GM23248 (cell line): ENCODE measurements around the gene SGCA. TPM values are rescaled to one million over a fixed set of nuclear protein-coding genes. Genes with fewer than 3 reads are reported as not detected.
A peak's percentile ranks its signal among the peaks of the same experiment; 100 is the strongest.

Experiments used
- DNase-seq: peaks from one replicate; pipeline ENCODE4 v3.0.0-alpha.2; 2015
- H2AFZ ChIP-seq: fragments of 200-600 bp; sonication (generic); 2 replicates; pipeline ENCODE4 v1.6.1; 2016; ENCODE audit warnings: antibody characterized with exemption
- H3F3A ChIP-seq: fragments of 200-600 bp; sonication (generic); 2 replicates; pipeline ENCODE4 v1.6.1; 2016; ENCODE audit warnings: mild to moderate bottlenecking, antibody characterized with exemption, mixed run types; ENCODE audit not compliant: insufficient read depth
- H3K27ac ChIP-seq: fragments of 200-600 bp; sonication (generic); 2 replicates; pipeline ENCODE4 v1.5.1; 2016; ENCODE audit warnings: mild to moderate bottlenecking
- H3K27me3 ChIP-seq: fragments of 200-600 bp; sonication (generic); replicated peaks from 2 replicates; pipeline ENCODE4 v1.6.1; 2016; ENCODE audit warnings: mild to moderate bottlenecking; ENCODE audit not compliant: insufficient read depth
- H3K36me3 ChIP-seq: fragments of 200-600 bp; sonication (generic); 2 replicates; pipeline ENCODE4 v1.6.1; 2016; ENCODE audit warnings: low read depth, mild to moderate bottlenecking
- H3K4me1 ChIP-seq: fragments of 200-600 bp; sonication (generic); 2 replicates; pipeline ENCODE4 v1.6.1; 2016; ENCODE audit warnings: mild to moderate bottlenecking; ENCODE audit not compliant: insufficient read depth
- H3K4me2 ChIP-seq: fragments of 200-600 bp; sonication (generic); one replicate; pipeline ENCODE4 v1.6.1; 2016; ENCODE audit warnings: mild to moderate bottlenecking; ENCODE audit not compliant: unreplicated experiment
- H3K4me3 ChIP-seq: fragments of 200-600 bp; sonication (generic); 2 replicates; pipeline ENCODE4 v1.5.1; 2016; ENCODE audit warnings: mild to moderate bottlenecking
- H3K79me2 ChIP-seq: fragments of 200-600 bp; sonication (generic); 2 replicates; pipeline ENCODE4 v1.6.1; 2016; ENCODE audit warnings: mild to moderate bottlenecking; ENCODE audit not compliant: insufficient read depth
- H3K9ac ChIP-seq: fragments of 200-600 bp; sonication (generic); 2 replicates; pipeline ENCODE4 v1.6.1; 2016; ENCODE audit warnings: mild to moderate bottlenecking
- H3K9me2 ChIP-seq: fragments of 200-600 bp; sonication (generic); 2 replicates; pipeline ENCODE4 v1.6.1; 2016; ENCODE audit warnings: mixed run types, mild to moderate bottlenecking, moderate library complexity; ENCODE audit not compliant: insufficient read depth
- H3K9me3 ChIP-seq: fragments of 200-600 bp; sonication (generic); one replicate; pipeline ENCODE4 v1.6.1; 2017; ENCODE audit warnings: low read depth
- H4K20me1 ChIP-seq: fragments of 200-600 bp; sonication (generic); 2 replicates; pipeline ENCODE4 v1.6.0; 2016; ENCODE audit not compliant: insufficient read depth
- EZH2 ChIP-seq: fragments of 200-600 bp; sonication (generic); IDR thresholded peaks from 2 replicates; pipeline ENCODE4 v1.6.1; 2018; ENCODE audit warnings: antibody characterized with exemption, mild to moderate bottlenecking; ENCODE audit not compliant: insufficient read depth, poor library complexity, severe bottlenecking
- EZH2phosphoT487 ChIP-seq: fragments of 200-600 bp; sonication (generic); IDR thresholded peaks from 2 replicates; pipeline ENCODE4 v1.6.1; 2018; ENCODE audit warnings: antibody characterized with exemption, moderate library complexity, mild to moderate bottlenecking, low read depth; ENCODE audit not compliant: insufficient read depth
- WGBS, 2 experiments: methylation state at CpG; one replicate each; pipeline ENCODE4 v1.1.6; 2015 to 2017; ENCODE audit warnings: low lambda C conversion rate in 2 of 2, low coverage in 1 of 2; ENCODE audit errors: missing lambda C conversion rate in 2 of 2; 5-methylcytosine and 5-hydroxymethylcytosine counted together
- in situ Hi-C: fragments of 300-500 bp; cut with MboI; formaldehyde crosslinking; loops from 2 replicates; pipeline ENCODE4 v1.15.0; 2020
- polyA plus RNA-seq: library from polyadenylated mRNA; unstranded; fragments of >200 nt; fragmentation: Nextera tagmentation; extraction: Ambion mirVana; gene quantifications from 2 replicates; pipeline ENCODE4 v1.2.1, GENCODE V29; 2016
- total RNA-seq: library from RNA; depleted of rRNA; stranded (reverse); fragments of >200 nt; shearing (Covaris generic); gene quantifications from 2 replicates; pipeline ENCODE4 v1.2.3, GENCODE V29; 2014

The SGCA gene
- total and polyA plus RNA-seq, 2 experiments from 2014 or later = 1.8 TPM; not detected in 1

DNA sequence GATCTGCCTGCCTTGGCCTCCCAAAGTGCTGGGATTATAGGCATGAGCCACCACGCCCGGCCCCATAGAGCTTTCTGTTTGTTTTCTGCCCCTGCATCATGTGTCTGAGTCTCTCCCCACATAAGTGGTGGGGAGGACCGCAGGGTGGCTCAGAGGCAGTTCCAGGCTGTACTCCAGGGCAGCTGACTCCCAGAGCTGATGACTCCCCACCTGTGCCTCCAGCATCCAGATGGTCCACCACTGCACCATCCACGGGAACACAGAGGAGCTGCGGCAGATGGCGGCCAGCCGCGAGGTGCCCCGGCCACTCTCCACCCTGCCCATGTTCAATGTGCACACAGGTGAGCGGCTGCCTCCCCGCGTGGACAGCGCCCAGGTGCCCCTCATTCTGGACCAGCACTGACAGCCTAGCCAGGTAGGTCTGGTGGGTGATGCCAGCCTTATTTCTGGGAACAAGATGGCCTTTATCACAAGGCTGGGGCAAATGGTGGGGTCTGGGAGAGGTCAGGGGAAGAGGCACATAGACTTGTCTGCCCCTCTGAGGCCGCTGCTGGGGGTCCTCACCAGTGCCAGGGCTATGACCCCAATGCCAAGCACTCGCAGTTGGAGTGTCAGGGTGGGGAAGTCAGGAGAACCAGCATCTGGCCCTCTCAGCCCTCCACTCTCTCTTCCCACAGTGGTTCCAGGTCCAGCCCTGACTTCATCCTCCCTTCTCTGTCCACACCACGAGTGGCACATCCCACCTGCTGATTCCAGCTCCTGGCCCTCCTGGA, 9.4 kb downstream of the SGCA start:
- Histone ChIP-seq H4K20me1 (no peaks in the 10 kb centered on the region), H3K27ac (peak overlapping the region; percentile 100), H3K9ac (peak overlapping the region; percentile 100; the same call in 1 of the 2 replicates), H2AFZ (no peak overlapping the region), H3K4me1 (peaks cover 55% of the 10 kb centered on the region), H3K4me2 (no peak overlapping the region), H3K4me3 (no peak overlapping the region), H3K9me2 (no peaks in the 10 kb centered on the region), H3K36me3 (no peaks in the 10 kb centered on the region), H3K27me3 (no peaks in the 10 kb centered on the region), H3K9me3 (no peaks in the 10 kb centered on the region), H3F3A (peaks cover 53% of the 10 kb centered on the region), H3K79me2 (no peaks in the 10 kb centered on the region)
- peak; percentile 53 for DNase-seq
- TF ChIP-seq EZH2 (no peak), EZH2phosphoT487 (no peak)
- 87 to 89% methylated on average over 13 to 16 of the region's 16 CpGs for WGBS, 2 experiments
- in situ Hi-C loops = no loop called here

GRCh38 chr17:50176559-50177357, 11.0 kb downstream of the SGCA start:
- in situ Hi-C loops = no loop called here

GRCh38 chr17:50177476-50177875, 11.7 kb downstream of the SGCA start:
- no peaks in the 10 kb centered on the region for H3K9me2 ChIP-seq
- H3K9ac ChIP-seq = peak overlapping the region; percentile 100
- H3K36me3 ChIP-seq = no peaks in the 10 kb centered on the region
- H3K9me3 ChIP-seq = no peaks in the 10 kb centered on the region
- H3K4me2 ChIP-seq = peak overlapping the region; percentile 19
- H3K27me3 ChIP-seq = no peaks in the 10 kb centered on the region
- in situ Hi-C loops = no loop called here
- no peak overlapping the region for H2AFZ ChIP-seq
- H3K27ac ChIP-seq = peak overlapping the region; percentile 100
- DNase-seq = peak; percentile 49
- no peak overlapping the region for H3K4me3 ChIP-seq
- TF ChIP-seq EZH2phosphoT487 = no peak
- no peak for TF ChIP-seq EZH2
- H3F3A ChIP-seq = peaks cover 73% of the 10 kb centered on the region
- H4K20me1 ChIP-seq = no peaks in the 10 kb centered on the region
- peaks cover 55% of the 10 kb centered on the region for H3K4me1 ChIP-seq
- H3K79me2 ChIP-seq = no peaks in the 10 kb centered on the region
- WGBS, 2 experiments = 75 to 83% methylated on average over 10 of the region's 10 CpGs

More at GRCh38 chr17:50176559-50177357, 11.0 kb downstream of the SGCA start:
- no peaks in the 10 kb centered on the region for H3K36me3 ChIP-seq
- no peaks in the 10 kb centered on the region for H3K79me2 ChIP-seq
- H3K27ac ChIP-seq = peak overlapping the region; percentile 100
- H3K9me3 ChIP-seq = no peaks in the 10 kb centered on the region
- no peak overlapping the region for H3K4me2 ChIP-seq
- H2AFZ ChIP-seq = no peak overlapping the region
- 84 to 86% methylated on average over 20 of the region's 20 CpGs for WGBS, 2 experiments
- no peaks in the 10 kb centered on the region for H3K9me2 ChIP-seq
- peak; percentile 41 for DNase-seq
- no peaks in the 10 kb centered on the region for H3K27me3 ChIP-seq
- peak overlapping the region; percentile 100 for H3K9ac ChIP-seq
- H3K4me3 ChIP-seq = no peak overlapping the region
- no peaks in the 10 kb centered on the region for H4K20me1 ChIP-seq
- peaks cover 67% of the 10 kb centered on the region for H3F3A ChIP-seq
- no peak for TF ChIP-seq EZH2
- TF ChIP-seq EZH2phosphoT487 = no peak
- H3K4me1 ChIP-seq = peaks cover 55% of the 10 kb centered on the region

DNA sequence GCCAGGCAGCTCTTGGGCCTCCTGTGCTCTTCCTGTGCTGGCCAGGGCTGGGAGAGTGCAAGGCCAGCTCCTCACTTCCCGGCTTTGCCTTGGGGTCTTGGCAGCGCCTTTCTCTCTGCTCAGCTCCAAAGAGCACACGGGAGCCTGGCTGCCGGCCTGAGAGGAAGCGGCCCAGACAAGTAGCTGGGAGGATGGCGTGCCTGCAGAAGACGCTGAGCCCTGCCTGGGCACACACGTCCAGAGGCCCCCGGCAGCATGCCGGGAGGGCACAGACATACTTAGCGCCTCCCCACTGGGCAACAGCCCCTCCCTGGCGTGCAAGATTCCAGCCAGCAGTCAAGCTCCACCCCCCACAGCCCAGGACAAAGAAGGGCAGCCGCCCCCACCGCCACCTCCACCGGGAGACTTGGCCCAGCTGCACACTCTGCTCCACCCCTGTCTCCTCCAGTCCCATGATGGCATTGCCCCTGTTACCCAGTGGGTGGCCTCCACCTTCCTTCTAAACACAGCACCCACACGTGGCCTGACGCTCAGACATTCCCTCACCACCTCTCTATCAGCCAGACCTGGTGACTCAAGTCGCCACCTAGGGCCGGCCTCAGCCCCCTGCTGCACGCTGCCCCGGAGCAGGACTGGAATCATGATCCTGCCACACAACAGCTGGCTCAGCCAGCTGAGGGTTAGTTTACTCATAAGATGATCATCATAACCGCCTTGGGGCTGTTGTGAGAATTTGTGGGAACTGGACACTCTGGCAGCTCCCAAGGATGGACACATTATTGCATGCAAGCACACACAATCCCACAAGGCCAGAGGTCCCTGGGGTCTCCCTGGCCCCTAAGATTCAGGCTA, 12.4 kb downstream of the SGCA start:
- H3K4me2 ChIP-seq = peak overlapping the region; percentile 46
- H2AFZ ChIP-seq = no peak overlapping the region

More for the DNA sequence above, 12.4 kb downstream of the SGCA start:
- H3K36me3 ChIP-seq = no peaks in the 10 kb centered on the region
- peak overlapping the region; percentile 100 for H3K27ac ChIP-seq
- in situ Hi-C loops = no loop called here
- WGBS, 2 experiments = 0 to 3% methylated on average over 18 to 21 of the region's 22 CpGs
- no peak overlapping the region for H3K4me3 ChIP-seq
- peak; percentile 99 for DNase-seq
- H3K9me3 ChIP-seq = no peaks in the 10 kb centered on the region
- H3K79me2 ChIP-seq = no peaks in the 10 kb centered on the region
- H3K9ac ChIP-seq = peak overlapping the region; percentile 100
- no peaks in the 10 kb centered on the region for H3K27me3 ChIP-seq
- H4K20me1 ChIP-seq = no peaks in the 10 kb centered on the region
- H3F3A ChIP-seq = peaks cover 73% of the 10 kb centered on the region
- H3K4me1 ChIP-seq = peaks cover 49% of the 10 kb centered on the region
- TF ChIP-seq EZH2phosphoT487 = 0 out of 2 replicates have a peak, but pooled peaks have one; percentile 19
- no peak for TF ChIP-seq EZH2
- H3K9me2 ChIP-seq = no peaks in the 10 kb centered on the region
